Nephron (organoid): ENCODE measurements around the gene SH2B2.

Source experiments
- H3K27ac Mint-ChIP-seq, 3 experiments: 2 replicates each; pipeline ENCODE4 v1.8.0; 2020; ENCODE audit warnings: mixed read lengths in 3 of 3, mild to moderate bottlenecking in 2 of 3, moderate library complexity in 1 of 3
- H3K27me3 Mint-ChIP-seq: 2 replicates; pipeline ENCODE4 v1.8.0; 2021; ENCODE audit warnings: low read depth, mild to moderate bottlenecking, moderate library complexity, mixed read lengths
- H3K36me3 Mint-ChIP-seq: 2 replicates; pipeline ENCODE4 v1.8.0; 2020; ENCODE audit warnings: low read depth, mixed read lengths
- H3K4me1 Mint-ChIP-seq: 2 replicates; pipeline ENCODE4 v1.8.0; 2020; ENCODE audit warnings: mixed read lengths
- H3K4me3 Mint-ChIP-seq, 3 experiments: 2 replicates each; pipeline ENCODE4 v1.8.0; 2020; ENCODE audit warnings: mild to moderate bottlenecking in 3 of 3, mixed read lengths in 3 of 3, moderate library complexity in 2 of 3
- H3K9me3 Mint-ChIP-seq: 2 replicates; pipeline ENCODE4 v1.8.0; 2020; ENCODE audit warnings: mixed read lengths
- CTCF ChIP-seq, 3 experiments: fragments of 200-600 bp; sonication (generic); IDR thresholded peaks; one replicate each; pipeline ENCODE4 v1.5.0; 2021; ENCODE audit warnings: antibody characterized with exemption in 3 of 3; ENCODE audit not compliant: unreplicated experiment in 3 of 3

Gene SH2B2

GRCh38 chr7:102305414-102306268 lies 19.0 kb downstream of the SH2B2 start:
- H3K27ac Mint-ChIP-seq, result no peak overlapping the region
- no peaks in the 10 kb centered on the region for H3K27me3 Mint-ChIP-seq
- TF ChIP-seq CTCF (IDR thresholded peaks at IDR 0.05; ENCODE audit: unreplicated experiment in 3 of 3), result no peak
- peaks cover 22% of the 10 kb centered on the region for H3K4me1 Mint-ChIP-seq
- peaks cover 5% of the 10 kb centered on the region for H3K36me3 Mint-ChIP-seq
- no peaks in the 10 kb centered on the region for H3K9me3 Mint-ChIP-seq
- H3K4me3 Mint-ChIP-seq, result no peak overlapping the region

GRCh38 chr7:102306916-102307677 lies 20.4 kb downstream of the SH2B2 start:
- no peak overlapping the region for H3K4me3 Mint-ChIP-seq
- H3K27ac Mint-ChIP-seq, result no peak overlapping the region
- no peaks in the 10 kb centered on the region for H3K27me3 Mint-ChIP-seq
- H3K4me1 Mint-ChIP-seq, result peaks cover 15% of the 10 kb centered on the region
- TF ChIP-seq CTCF (IDR thresholded peaks at IDR 0.05; ENCODE audit: unreplicated experiment in 3 of 3), result no peak
- peaks cover 7% of the 10 kb centered on the region for H3K36me3 Mint-ChIP-seq
- H3K9me3 Mint-ChIP-seq, result no peaks in the 10 kb centered on the region

- no peak overlapping the region for H3K4me3 Mint-ChIP-seq
- no peaks in the 10 kb centered on the region for H3K9me3 Mint-ChIP-seq
- peaks cover 11% of the 10 kb centered on the region for H3K36me3 Mint-ChIP-seq
- no peak for TF ChIP-seq CTCF (IDR thresholded peaks at IDR 0.05; ENCODE audit: unreplicated experiment in 3 of 3)
- no peaks in the 10 kb centered on the region for H3K27me3 Mint-ChIP-seq
- H3K27ac Mint-ChIP-seq, result no peak overlapping the region
- H3K4me1 Mint-ChIP-seq, result no peaks in the 10 kb centered on the region
These were observed 23.7 kb downstream of the SH2B2 start for GRCh38 chr7:102310414-102310815.

- H3K9me3 Mint-ChIP-seq, result no peaks in the 10 kb centered on the region
- no peak overlapping the region for H3K27ac Mint-ChIP-seq
- TF ChIP-seq CTCF (IDR thresholded peaks at IDR 0.05; ENCODE audit: unreplicated experiment in 3 of 3), result no peak
- peaks cover 15% of the 10 kb centered on the region for H3K36me3 Mint-ChIP-seq
- H3K27me3 Mint-ChIP-seq, result no peaks in the 10 kb centered on the region
- H3K4me3 Mint-ChIP-seq, result no peak overlapping the region
- no peaks in the 10 kb centered on the region for H3K4me1 Mint-ChIP-seq
These were observed 25.6 kb downstream of the SH2B2 start for GRCh38 chr7:102312317-102312716.

- no peak overlapping the region for H3K4me3 Mint-ChIP-seq
- H3K4me1 Mint-ChIP-seq, result no peaks in the 10 kb centered on the region
- no peaks in the 10 kb centered on the region for H3K27me3 Mint-ChIP-seq
- peaks cover 15% of the 10 kb centered on the region for H3K36me3 Mint-ChIP-seq
- no peak overlapping the region for H3K27ac Mint-ChIP-seq
- no peak for TF ChIP-seq CTCF (IDR thresholded peaks at IDR 0.05; ENCODE audit: unreplicated experiment in 3 of 3)
- no peaks in the 10 kb centered on the region for H3K9me3 Mint-ChIP-seq
These were observed 27.5 kb downstream of the SH2B2 start for GRCh38 chr7:102313997-102314780.
